Raji (cell line): ENCODE results near the gene TMEM42.

Experiments
- POLR2A ChIP-seq: IDR thresholded peaks from 2 replicates; pipeline ENCODE4 v1.6.1; 2011; ENCODE audit warnings: low read depth, low read length, control low read depth; ENCODE audit not compliant: insufficient read depth

The TMEM42 gene

GRCh38 chr3:44903314-44903713 lies 41.6 kb downstream of the TMEM42 start:
- TF ChIP-seq POLR2A: no peak

GRCh38 chr3:44903751-44904150 lies 42.0 kb downstream of the TMEM42 start:
- no peak for TF ChIP-seq POLR2A

- no peak for TF ChIP-seq POLR2A
These were observed 43.9 kb downstream of the TMEM42 start for GRCh38 chr3:44905446-44906157.

- no peak for TF ChIP-seq POLR2A
These were observed 45.3 kb downstream of the TMEM42 start for GRCh38 chr3:44906997-44907396.

- no peak for TF ChIP-seq POLR2A
These were observed 45.9 kb downstream of the TMEM42 start for GRCh38 chr3:44907612-44908011.

- no peak for TF ChIP-seq POLR2A
These were observed 47.4 kb downstream of the TMEM42 start for GRCh38 chr3:44909063-44909462.

GRCh38 chr3:44910693-44911092 lies 49.0 kb downstream of the TMEM42 start:
- no peak for TF ChIP-seq POLR2A

- TF ChIP-seq POLR2A: no peak
These were observed 52.3 kb downstream of the TMEM42 start for GRCh38 chr3:44913868-44914468.

- TF ChIP-seq POLR2A: no peak
These were observed 53.2 kb downstream of the TMEM42 start for GRCh38 chr3:44914936-44915335.
